Activated CD4-positive, alpha-beta T cell treated with anti-CD3 and anti-CD28 coated beads, Interleukin-2, amount 10 ng/mL, durations not matched to agents 7 days and 5 days (primary cell): ENCODE measurements around the gene PCDHGB3. TPM values are rescaled to one million over a fixed set of nuclear protein-coding genes. Genes with fewer than 3 reads are reported as not detected.

ENCODE experiments used
- CTCF ChIA-PET: fragments of 350-600 bp; sonication (Branson Sonifier 250); formaldehyde crosslinking; loops from one replicate; lab custom pipeline; 2021; ENCODE audit warnings: antibody characterized with exemption; lab: Charles Lee
- POLR2A ChIA-PET: fragments of 350-600 bp; sonication (Branson Sonifier 250); formaldehyde crosslinking; loops from one replicate; lab custom pipeline; 2021; ENCODE audit warnings: antibody characterized with exemption; lab: Charles Lee
- DNase-seq: peaks from one replicate; pipeline ENCODE4 v3.0.0-alpha.2; 2020
- H3K27ac Mint-ChIP-seq: one replicate; pipeline ENCODE4 v1.8.0; 2021; ENCODE audit warnings: mild to moderate bottlenecking, moderate library complexity, mixed read lengths
- H3K27me3 Mint-ChIP-seq: one replicate; pipeline ENCODE4 v1.8.0; 2021; ENCODE audit warnings: mixed read lengths
- H3K36me3 Mint-ChIP-seq: one replicate; pipeline ENCODE4 v1.8.0; 2021; ENCODE audit warnings: low read depth, mixed read lengths
- H3K4me1 Mint-ChIP-seq: one replicate; pipeline ENCODE4 v1.8.0; 2021; ENCODE audit warnings: mixed read lengths
- H3K4me3 Mint-ChIP-seq: one replicate; pipeline ENCODE4 v1.8.0; 2021; ENCODE audit warnings: mild to moderate bottlenecking, moderate library complexity, mixed read lengths
- H3K9me3 Mint-ChIP-seq: one replicate; pipeline ENCODE4 v1.8.0; 2021; ENCODE audit warnings: mixed read lengths
- total RNA-seq, 2 experiments: library from RNA; stranded (reverse); gene quantifications; one replicate each; pipeline ENCODE4 v1.2.3, GENCODE V29; 2021

The PCDHGB3 gene
- total RNA-seq, 2 experiments from 2014 or later = 0.12 TPM; not detected in 1

- CTCF ChIA-PET = interaction anchor here (0.8 to 3.8 kb wide), 8 partner anchors 11 to 145 kb away, joined by 3 to 22 read pairs (median 5); partner anchors contain the start of genes PCDHGA12, PCDHGB5 and PCDHGB6
- Mint-ChIP-seq H3K27ac (peak overlapping the region; percentile 32), H3K9me3 (peaks cover 30% of the 10 kb centered on the region), H3K36me3 (peaks cover 15% of the 10 kb centered on the region), H3K4me1 (peaks cover 10% of the 10 kb centered on the region), H3K4me3 (peak overlapping the region; percentile 5), H3K27me3 (peaks cover 69% of the 10 kb centered on the region)
- DNase-seq = no peak
- POLR2A ChIA-PET = no interaction called here
Measured at GRCh38 chr5:141419074-141419880, 49.2 kb downstream of the PCDHGB3 start.

- peak within 1 kb of the TSS; percentile 73 for H3K27ac Mint-ChIP-seq
Measured at GRCh38 chr5:141420855-141421488, 50.9 kb downstream of the PCDHGB3 start, which contains the start of gene PCDHGA11. Gene PCDHGA11, plus strand, starts transcription at chr5:141421051. Its CDS starts 177 bp downstream, at chr5:141421228.

GRCh38 chr5:141421489-141421855, 51.4 kb downstream of the PCDHGB3 start:
- ChIA-PET CTCF (interaction anchor here (0.6 to 2.8 kb wide), 21 partner anchors 9 to 198 kb away, joined by 3 to 22 read pairs (median 4); partner anchors contain the start of genes DIAPH1, PCDHGA10, PCDHGA12 and PCDHGA2), POLR2A (no interaction called here)
- Mint-ChIP-seq H3K36me3 (peaks cover 10% of the 10 kb centered on the region), H3K4me1 (peaks cover 8% of the 10 kb centered on the region), H3K27me3 (peaks cover 63% of the 10 kb centered on the region), H3K4me3 (peak overlapping the region; percentile 66), H3K9me3 (peaks cover 24% of the 10 kb centered on the region), H3K27ac (no peak overlapping the region)
- DNase-seq = no peak

More at GRCh38 chr5:141420855-141421488, 50.9 kb downstream of the PCDHGB3 start, which contains the start of gene PCDHGA11:
- H3K27me3 Mint-ChIP-seq = peaks cover 67% of the 10 kb centered on the region
- H3K4me1 Mint-ChIP-seq = peaks cover 8% of the 10 kb centered on the region
- H3K36me3 Mint-ChIP-seq = peaks cover 10% of the 10 kb centered on the region
- ChIA-PET POLR2A (no interaction called here), CTCF (interaction anchor here (0.6 to 2.8 kb wide), 23 partner anchors 8 to 239 kb away, joined by 3 to 22 read pairs (median 4); partner anchors contain the start of genes DIAPH1, PCDHB16, PCDHGA10 and PCDHGA12)
- H3K9me3 Mint-ChIP-seq = peaks cover 24% of the 10 kb centered on the region
- H3K4me3 Mint-ChIP-seq = peak within 1 kb of the TSS; percentile 66
- peak; percentile 38 for DNase-seq

Other genes starting within 250 kb of the PCDHGB3 start
- not detected for gene PCDHB4, start 248.4 kb upstream of the PCDHGB3 start, total RNA-seq
- not detected for gene PCDHB5, start 235.0 kb upstream of the PCDHGB3 start, total RNA-seq
- gene PCDHB6, start 220.2 kb upstream of the PCDHGB3 start, total RNA-seq = not detected
- not detected for gene PCDHB7, start 197.6 kb upstream of the PCDHGB3 start, total RNA-seq
- not detected for gene PCDHB8, start 192.5 kb upstream of the PCDHGB3 start, total RNA-seq
- gene PCDHB16, start 187.9 kb upstream of the PCDHGB3 start, total RNA-seq = not detected
- gene PCDHB9, start 183.1 kb upstream of the PCDHGB3 start, total RNA-seq = not detected
- gene PCDHB10, start 177.9 kb upstream of the PCDHGB3 start, total RNA-seq = not detected
- gene PCDHB11, start 170.6 kb upstream of the PCDHGB3 start, total RNA-seq = not detected
- gene PCDHB12, start 161.5 kb upstream of the PCDHGB3 start, total RNA-seq = not detected
- not detected for gene PCDHB13, start 156.3 kb upstream of the PCDHGB3 start, total RNA-seq
- not detected for gene PCDHB14, start 146.9 kb upstream of the PCDHGB3 start, total RNA-seq
- gene PCDHB15, start 124.8 kb upstream of the PCDHGB3 start, total RNA-seq = not detected
- gene SLC25A2, start 66.2 kb upstream of the PCDHGB3 start, total RNA-seq = under 1 TPM; 0.42 to 0.52 TPM
- 10 to 100 TPM; 62.1 to 63.3 TPM for gene TAF7, start 49.5 kb upstream of the PCDHGB3 start, total RNA-seq
- gene PCDHGA1, start 39.7 kb upstream of the PCDHGB3 start, total RNA-seq = under 1 TPM; 0.04 to 0.05 TPM
- gene PCDHGA2, start 31.5 kb upstream of the PCDHGB3 start, total RNA-seq = not detected
- gene PCDHGA3, start 26.4 kb upstream of the PCDHGB3 start, total RNA-seq = not detected
- gene PCDHGB1, start 20.1 kb upstream of the PCDHGB3 start, total RNA-seq = not detected
- not detected for gene PCDHGA4, start 15.2 kb upstream of the PCDHGB3 start, total RNA-seq
- under 1 TPM; 0.08 to 0.10 TPM for gene PCDHGB2, start 10.2 kb upstream of the PCDHGB3 start, total RNA-seq
- gene PCDHGA5, start 6.1 kb upstream of the PCDHGB3 start, total RNA-seq = under 1 TPM in 1 of 2 experiments, not detected in 1; 0.05 TPM
- gene PCDHGA6, start 3.6 kb downstream of the PCDHGB3 start, total RNA-seq = not detected
- not detected for gene PCDHGA7, start 12.5 kb downstream of the PCDHGB3 start, total RNA-seq
- gene PCDHGB4, start 17.5 kb downstream of the PCDHGB3 start, total RNA-seq = not detected
- not detected for gene PCDHGA8, start 22.4 kb downstream of the PCDHGB3 start, total RNA-seq
- not detected for gene PCDHGB5, start 27.7 kb downstream of the PCDHGB3 start, total RNA-seq
- gene PCDHGA9, start 32.5 kb downstream of the PCDHGB3 start, total RNA-seq = not detected
- under 1 TPM in 1 of 2 experiments, not detected in 1; 0.04 TPM for gene PCDHGB6, start 37.8 kb downstream of the PCDHGB3 start, total RNA-seq
- gene PCDHGA10, start 42.7 kb downstream of the PCDHGB3 start, total RNA-seq = not detected
- gene PCDHGB7, start 47.4 kb downstream of the PCDHGB3 start, total RNA-seq = under 1 TPM in 1 of 2 experiments, not detected in 1; 0.07 TPM
- not detected for gene PCDHGA11, start 50.8 kb downstream of the PCDHGB3 start, total RNA-seq
- not detected for gene PCDHGA12, start 60.3 kb downstream of the PCDHGB3 start, total RNA-seq
- gene PCDHGC3, start 105.7 kb downstream of the PCDHGB3 start, total RNA-seq = not detected
- not detected for gene PCDHGC4, start 114.8 kb downstream of the PCDHGB3 start, total RNA-seq
- not detected for gene PCDHGC5, start 118.8 kb downstream of the PCDHGB3 start, total RNA-seq
- 100 to 1,000 TPM; 297 to 302 TPM for gene DIAPH1, start 248.8 kb downstream of the PCDHGB3 start, total RNA-seq